Trophoblast cell (in vitro differentiated cells and primary cell): Measurements from ENCODE around the gene CLEC16A.

Experiments used
- DNase-seq, 2 donors: peaks; one replicate each; pipeline ENCODE4 v3.0.0-alpha.2; 2016
- H2AFZ ChIP-seq: 2 replicates; pipeline ENCODE4 v1.6.1; 2013; ENCODE audit warnings: low read length, moderate library complexity, mild to moderate bottlenecking; ENCODE audit not compliant: insufficient read depth, poor library complexity
- H2AK5ac ChIP-seq: 2 replicates; pipeline ENCODE4 v1.6.1; 2013; ENCODE audit warnings: mild to moderate bottlenecking, low read length
- H2BK120ac ChIP-seq: 2 replicates; pipeline ENCODE4 v1.6.1; 2013; ENCODE audit warnings: low read length, mild to moderate bottlenecking, moderate library complexity; ENCODE audit not compliant: insufficient read depth, poor library complexity
- H2BK12ac ChIP-seq: 2 replicates; pipeline ENCODE4 v1.6.1; 2013; ENCODE audit warnings: mild to moderate bottlenecking, low read length, moderate library complexity
- H2BK5ac ChIP-seq: 2 replicates; pipeline ENCODE4 v1.6.1; 2013; ENCODE audit warnings: low read length, low read depth, moderate library complexity, mild to moderate bottlenecking; ENCODE audit not compliant: poor library complexity
- H3K14ac ChIP-seq: 2 replicates; pipeline ENCODE4 v1.6.1; 2013; ENCODE audit warnings: mild to moderate bottlenecking, low read length
- H3K18ac ChIP-seq: 2 replicates; pipeline ENCODE4 v1.6.1; 2013; ENCODE audit warnings: mild to moderate bottlenecking, low read length
- H3K23ac ChIP-seq: 2 replicates; pipeline ENCODE4 v1.6.1; 2013; ENCODE audit warnings: low read length
- H3K27ac ChIP-seq: 2 replicates; pipeline ENCODE4 v1.5.1; 2013; ENCODE audit warnings: low read depth, mild to moderate bottlenecking, inconsistent platforms, low read length, moderate library complexity
- H3K27me3 ChIP-seq: 2 replicates; pipeline ENCODE4 v1.6.1; 2013; ENCODE audit warnings: inconsistent platforms, mild to moderate bottlenecking, low read length, moderate library complexity; ENCODE audit not compliant: insufficient read depth
- H3K36me3 ChIP-seq, 2 experiments: 1 replicate in 1 of 2; 2 replicates in 1 of 2; pipeline ENCODE4 v1.6.1; 2013; ENCODE audit warnings: low read length in 2 of 2, mild to moderate bottlenecking in 2 of 2, moderate library complexity in 1 of 2; ENCODE audit not compliant: insufficient read depth in 2 of 2, control insufficient read depth in 1 of 2
- H3K4ac ChIP-seq: 2 replicates; pipeline ENCODE4 v1.6.1; 2013; ENCODE audit warnings: low read depth, mild to moderate bottlenecking, low read length, moderate library complexity
- H3K4me1 ChIP-seq, 2 experiments: 1 replicate in 1 of 2; 2 replicates in 1 of 2; pipeline ENCODE4 v1.6.1; 2013; ENCODE audit warnings: low read length in 2 of 2, mild to moderate bottlenecking in 2 of 2, moderate library complexity in 1 of 2; ENCODE audit not compliant: insufficient read depth in 2 of 2, control insufficient read depth in 1 of 2
- H3K4me2 ChIP-seq: 2 replicates; pipeline ENCODE4 v1.6.1; 2013; ENCODE audit warnings: inconsistent platforms, mild to moderate bottlenecking, low read length, moderate library complexity
- H3K4me3 ChIP-seq: 2 replicates; pipeline ENCODE4 v1.5.1; 2013; ENCODE audit warnings: mild to moderate bottlenecking, low read depth, low read length, inconsistent platforms
- H3K79me1 ChIP-seq: one replicate; pipeline ENCODE4 v1.6.1; 2013; ENCODE audit warnings: low read length
- H3K79me2 ChIP-seq: 2 replicates; pipeline ENCODE4 v1.6.1; 2013; ENCODE audit warnings: low read length, mild to moderate bottlenecking; ENCODE audit not compliant: control insufficient read depth, insufficient read depth, poor library complexity
- H3K9ac ChIP-seq: 2 replicates; pipeline ENCODE4 v1.6.1; 2013; ENCODE audit warnings: mild to moderate bottlenecking, low read length
- H3K9me3 ChIP-seq: 2 replicates; pipeline ENCODE4 v1.6.1; 2013; ENCODE audit warnings: low read depth, mild to moderate bottlenecking, control low read depth, inconsistent platforms, low read length; ENCODE audit not compliant: insufficient read depth
- H4K12ac ChIP-seq: 2 replicates; pipeline ENCODE4 v1.6.1; 2013; ENCODE audit warnings: low read depth, mild to moderate bottlenecking, low read length, moderate library complexity
- H4K8ac ChIP-seq: 2 replicates; pipeline ENCODE4 v1.6.1; 2013; ENCODE audit warnings: low read depth, mild to moderate bottlenecking, low read length, moderate library complexity
- H4K91ac ChIP-seq: one replicate; pipeline ENCODE4 v1.6.1; 2013; ENCODE audit warnings: low read depth, mild to moderate bottlenecking, low read length, moderate library complexity
- WGBS: extraction: QIAGEN DNeasy Blood & Tissue Kit; methylation state at CpG from one replicate; pipeline ENCODE4 v1.1.7; 2013; ENCODE audit warnings: missing lambda C conversion rate; ENCODE audit not compliant: insufficient read length, insufficient coverage; ENCODE audit errors: extremely low coverage; 5-methylcytosine and 5-hydroxymethylcytosine counted together

Gene CLEC16A

GRCh38 chr16:11164482-11165270 lies 220.3 kb downstream of the CLEC16A start:
- no peak for DNase-seq
- Histone ChIP-seq H3K4me3 (no peak overlapping the region), H3K4me1 (no peaks in the 10 kb centered on the region), H3K18ac (no peak overlapping the region), H4K12ac (no peak overlapping the region), H2AK5ac (no peak overlapping the region), H4K8ac (no peak overlapping the region), H3K14ac (no peak overlapping the region), H3K4ac (no peak overlapping the region), H2BK12ac (no peak overlapping the region), H2BK120ac (no peak overlapping the region), H2AFZ (no peak overlapping the region), H3K79me1 (no peaks in the 10 kb centered on the region), H3K9ac (no peak overlapping the region), H4K91ac (no peak overlapping the region), H3K9me3 (no peaks in the 10 kb centered on the region), H3K23ac (no peak overlapping the region), H3K27ac (no peak overlapping the region), H3K27me3 (no peaks in the 10 kb centered on the region), H3K4me2 (no peak overlapping the region), H2BK5ac (no peak overlapping the region), H3K36me3 (peaks cover 9 to 19% of the 10 kb centered on the region in 2 experiments), H3K79me2 (no peaks in the 10 kb centered on the region)
- WGBS = no CpG with 5 or more reads among the region's 14 CpGs

- Histone ChIP-seq H3K79me2 (no peaks in the 10 kb centered on the region), H3K23ac (no peak overlapping the region)
Measured at GRCh38 chr16:11165349-11165748, 221.0 kb downstream of the CLEC16A start.

GRCh38 chr16:11165894-11166665 lies 221.7 kb downstream of the CLEC16A start:
- no peak overlapping the region for H2BK12ac ChIP-seq
- no peaks in the 10 kb centered on the region for H3K27me3 ChIP-seq
- H3K79me2 ChIP-seq = no peaks in the 10 kb centered on the region
- no peak overlapping the region for H2BK120ac ChIP-seq
- no peak for DNase-seq
- no peak overlapping the region for H3K18ac ChIP-seq
- H3K79me1 ChIP-seq = no peaks in the 10 kb centered on the region
- H3K4ac ChIP-seq = no peak overlapping the region
- H3K27ac ChIP-seq = no peak overlapping the region
- no peak overlapping the region for H2BK5ac ChIP-seq
- H4K91ac ChIP-seq = no peak overlapping the region
- H3K4me2 ChIP-seq = no peak overlapping the region
- no CpG with 5 or more reads among the region's 22 CpGs for WGBS
- no peak overlapping the region for H4K12ac ChIP-seq
- no peak overlapping the region for H2AK5ac ChIP-seq
- no peak overlapping the region for H3K4me3 ChIP-seq
- H3K36me3 ChIP-seq = peaks cover 14 to 19% of the 10 kb centered on the region in 2 experiments
- H3K23ac ChIP-seq = no peak overlapping the region
- H2AFZ ChIP-seq = no peak overlapping the region
- H3K9ac ChIP-seq = no peak overlapping the region
- H3K9me3 ChIP-seq = no peaks in the 10 kb centered on the region
- H3K4me1 ChIP-seq = no peaks in the 10 kb centered on the region
- no peak overlapping the region for H4K8ac ChIP-seq
- H3K14ac ChIP-seq = no peak overlapping the region

More at GRCh38 chr16:11165349-11165748, 221.0 kb downstream of the CLEC16A start:
- Histone ChIP-seq H3K9me3 (no peaks in the 10 kb centered on the region), H3K4me2 (no peak overlapping the region), H4K91ac (no peak overlapping the region), H2AK5ac (no peak overlapping the region), H3K18ac (no peak overlapping the region), H2BK12ac (no peak overlapping the region), H3K4me1 (no peaks in the 10 kb centered on the region), H3K9ac (no peak overlapping the region), H3K79me1 (no peaks in the 10 kb centered on the region), H3K27me3 (no peaks in the 10 kb centered on the region), H3K36me3 (peaks cover 14 to 19% of the 10 kb centered on the region in 2 experiments), H2AFZ (no peak overlapping the region), H3K4ac (no peak overlapping the region), H3K4me3 (no peak overlapping the region), H3K14ac (no peak overlapping the region), H2BK120ac (no peak overlapping the region), H2BK5ac (no peak overlapping the region), H4K12ac (no peak overlapping the region), H3K27ac (no peak overlapping the region), H4K8ac (no peak overlapping the region)
- DNase-seq = no peak
- WGBS = no CpG with 5 or more reads among the region's 4 CpGs

- Histone ChIP-seq H3K27me3 (no peaks in the 10 kb centered on the region), H4K12ac (no peak overlapping the region), H3K14ac (no peak overlapping the region), H2BK120ac (no peak overlapping the region), H3K23ac (no peak overlapping the region), H2AK5ac (no peak overlapping the region), H2AFZ (no peak overlapping the region), H3K36me3 (peaks cover 14 to 25% of the 10 kb centered on the region in 2 experiments), H2BK12ac (no peak overlapping the region), H3K18ac (no peak overlapping the region), H3K9me3 (no peaks in the 10 kb centered on the region), H3K79me1 (no peaks in the 10 kb centered on the region), H3K4me3 (no peak overlapping the region), H2BK5ac (no peak overlapping the region), H3K4ac (no peak overlapping the region), H3K4me1 (peaks cover 0 to 3% of the 10 kb centered on the region in 2 experiments), H3K4me2 (no peak overlapping the region), H4K91ac (no peak overlapping the region), H4K8ac (no peak overlapping the region), H3K9ac (no peak overlapping the region), H3K27ac (no peak overlapping the region), H3K79me2 (no peaks in the 10 kb centered on the region)
- no peak for DNase-seq
- no CpG with 5 or more reads among the region's 6 CpGs for WGBS
Measured at GRCh38 chr16:11167581-11167980, 223.2 kb downstream of the CLEC16A start.
